Measurements from ENCODE around the gene C4orf50. TPM values are rescaled to one million over a fixed set of nuclear protein-coding genes. Genes with fewer than 3 reads are reported as not detected.

C4orf50 gene
- total RNA-seq, 1 donor = not detected

GRCh38 chr4:6058531-6059374 is 40.5 kb upstream of the C4orf50 start:
- no peak overlapping the region for H3K4me3 ChIP-seq (ENCODE audit: low read depth, low read length)
- TF ChIP-seq CTCF (IDR thresholded peaks at IDR 0.05; ENCODE audit: insufficient read depth, low read depth, low read length) = no peak
- no peak for DNase-seq (ENCODE audit: low read depth)

- TF ChIP-seq CTCF (IDR thresholded peaks at IDR 0.05; ENCODE audit: insufficient read depth, low read depth, low read length) = no peak
- DNase-seq (ENCODE audit: low read depth) = no peak
Observed at GRCh38 chr4:6056976-6057766, 38.9 kb upstream of the C4orf50 start.

GRCh38 chr4:6055436-6055835 is 37.2 kb upstream of the C4orf50 start:
- no peak overlapping the region for H3K4me3 ChIP-seq (ENCODE audit: low read depth, low read length)
- no peak for TF ChIP-seq CTCF (IDR thresholded peaks at IDR 0.05; ENCODE audit: insufficient read depth, low read depth, low read length)
- no peak for DNase-seq (ENCODE audit: low read depth)

More at GRCh38 chr4:6056976-6057766, 38.9 kb upstream of the C4orf50 start:
- H3K4me3 ChIP-seq (ENCODE audit: low read depth, low read length) = no peak overlapping the region

GRCh38 chr4:6055030-6055429 is 36.8 kb upstream of the C4orf50 start:
- TF ChIP-seq CTCF (IDR thresholded peaks at IDR 0.05; ENCODE audit: insufficient read depth, low read depth, low read length) = no peak
- DNase-seq (ENCODE audit: low read depth) = no peak
- H3K4me3 ChIP-seq (ENCODE audit: low read depth, low read length) = no peak overlapping the region

- H3K4me3 ChIP-seq (ENCODE audit: low read depth, low read length) = no peak overlapping the region
- no peak for DNase-seq (ENCODE audit: low read depth)
- no peak for TF ChIP-seq CTCF (IDR thresholded peaks at IDR 0.05; ENCODE audit: insufficient read depth, low read depth, low read length)
Observed at GRCh38 chr4:6054162-6054922, 36.1 kb upstream of the C4orf50 start.

GRCh38 chr4:6052679-6053078 is 34.4 kb upstream of the C4orf50 start:
- TF ChIP-seq CTCF (IDR thresholded peaks at IDR 0.05; ENCODE audit: insufficient read depth, low read depth, low read length) = no peak
- H3K4me3 ChIP-seq (ENCODE audit: low read depth, low read length) = no peak overlapping the region
- no peak for DNase-seq (ENCODE audit: low read depth)
